SKM-1 (cell line): Measurements from ENCODE around the gene MAP2K6.

Source experiments
- DNase-seq: peaks from one replicate; lab custom pipeline; 2025; ENCODE audit not compliant: unreplicated experiment; lab: John Stamatoyannopoulos, UW

Gene MAP2K6

GRCh38 chr17:69528035-69528434 lies 113.5 kb downstream of the MAP2K6 start:
- DNase-seq = no peak

GRCh38 chr17:69533481-69534234 lies 119.2 kb downstream of the MAP2K6 start:
- DNase-seq = no peak

GRCh38 chr17:69534235-69534621 lies 119.7 kb downstream of the MAP2K6 start:
- DNase-seq = no peak

- DNase-seq = no peak
These were observed 120.6 kb downstream of the MAP2K6 start for GRCh38 chr17:69535016-69535570.

- no peak for DNase-seq
These were observed 124.3 kb downstream of the MAP2K6 start for GRCh38 chr17:69538795-69539194.

- no peak for DNase-seq
These were observed 124.8 kb downstream of the MAP2K6 start for GRCh38 chr17:69539274-69539673.

GRCh38 chr17:69539781-69540319 lies 125.4 kb downstream of the MAP2K6 start:
- no peak for DNase-seq

GRCh38 chr17:69540356-69540755 lies 125.9 kb downstream of the MAP2K6 start:
- DNase-seq = no peak

GRCh38 chr17:69547230-69547629 lies 132.7 kb downstream of the MAP2K6 start:
- DNase-seq = no peak

GRCh38 chr17:69547947-69548346 lies 133.4 kb downstream of the MAP2K6 start:
- no peak for DNase-seq

- DNase-seq = no peak
These were observed 136.9 kb downstream of the MAP2K6 start for GRCh38 chr17:69551212-69552010.

- DNase-seq = no peak
These were observed 138.6 kb downstream of the MAP2K6 start for GRCh38 chr17:69552986-69553667.

- DNase-seq = no peak
These were observed 140.6 kb downstream of the MAP2K6 start for GRCh38 chr17:69555056-69555455.

- no peak for DNase-seq
These were observed 142.8 kb downstream of the MAP2K6 start for GRCh38 chr17:69557339-69557738.

GRCh38 chr17:69558796-69559195 lies 144.3 kb downstream of the MAP2K6 start:
- DNase-seq = no peak

GRCh38 chr17:69560987-69561441 lies 146.5 kb downstream of the MAP2K6 start:
- no peak for DNase-seq

- no peak for DNase-seq
These were observed 147.0 kb downstream of the MAP2K6 start for GRCh38 chr17:69561462-69561861.

GRCh38 chr17:69565447-69565846 lies 150.9 kb downstream of the MAP2K6 start:
- no peak for DNase-seq

- no peak for DNase-seq
These were observed 152.6 kb downstream of the MAP2K6 start for GRCh38 chr17:69567130-69567529.

- no peak for DNase-seq
These were observed 158.2 kb downstream of the MAP2K6 start for GRCh38 chr17:69572747-69573146.

GRCh38 chr17:69573396-69573795 lies 158.9 kb downstream of the MAP2K6 start:
- DNase-seq = no peak
